HCT116 (cell line): ENCODE data around the gene HMGB3. TPM values are rescaled to one million over a fixed set of nuclear protein-coding genes. Genes with fewer than 3 reads are reported as not detected.

ENCODE experiments used
- ATAC-seq: fragments of 200-7000 bp; cut with Tn5 transposase; 2 replicates; pipeline ENCODE4 v1.9.1; 2020; ENCODE audit warnings: mild to moderate bottlenecking, moderate library complexity
- BruUV-seq: library from RNA; stranded (reverse); fragments of 400-500 nt; replicated peaks from 2 replicates; lab custom pipeline; 2021; lab: Mats Ljungman, UMichigan
- CTCF ChIA-PET: fragments of 300-600 bp; sonication (Branson Sonifier 250); formaldehyde crosslinking; loops from one replicate; lab custom pipeline; 2021; ENCODE audit warnings: antibody characterized with exemption; lab: Charles Lee
- POLR2A ChIA-PET: fragments of 300-600, 350-600 bp; sonication (Branson Sonifier 250); formaldehyde crosslinking; loops from one replicate; lab custom pipeline; 2021; ENCODE audit warnings: antibody characterized with exemption; lab: Charles Lee
- RAD21 ChIA-PET, 2 experiments: fragments of 300-600 bp; sonication (Branson Sonifier 250); formaldehyde crosslinking; loops; one replicate each; lab custom pipeline; 2023; ENCODE audit warnings: low total read pairs in 2 of 2; ENCODE audit not compliant: uncharacterized antibody in 2 of 2, unreplicated experiment in 2 of 2, low non-redundant PET in 1 of 2; lab: Charles Lee
- DNase-seq: peaks from one replicate; pipeline ENCODE4 v3.0.0-alpha.2; 2010; ENCODE audit warnings: low read depth, low spot score
- H2AFZ ChIP-seq: fragments of 200-600 bp; shearing (Covaris generic), sonication (generic); 2 replicates; pipeline ENCODE4 v1.6.1; 2017; ENCODE audit warnings: low read depth, mixed run types, mixed read lengths, antibody characterized with exemption, low read length; ENCODE audit not compliant: poor library complexity, severe bottlenecking
- H3K27ac ChIP-seq: 2 replicates; pipeline ENCODE4 v1.5.1; 2012; ENCODE audit warnings: low read depth, low read length
- H3K27me3 ChIP-seq: fragments of 200-600 bp; sonication (generic); 2 replicates; pipeline ENCODE4 v1.6.1; 2016; ENCODE audit warnings: mixed run types, low read length, mixed read lengths; ENCODE audit not compliant: insufficient read depth
- H3K36me3 ChIP-seq, 2 experiments: fragments of 200-500 bp in 1 of 2; fragments of 200-600 bp in 1 of 2; sonication (Bioruptor generic) in 1 of 2; sonication (generic) in 1 of 2; 2 replicates each; pipeline versions ENCODE4 v1.5.1 to v1.6.1; 2014 to 2016; ENCODE audit warnings: low read length in 2 of 2, inconsistent platforms in 1 of 2, mixed read lengths in 1 of 2, mixed run types in 1 of 2; ENCODE audit not compliant: insufficient read depth in 2 of 2, control insufficient read depth in 1 of 2
- H3K4me1 ChIP-seq, 2 experiments: fragments of 200-600 bp in 1 of 2; sonication (generic) in 1 of 2; 2 replicates each; pipeline versions ENCODE4 v1.5.1 to v1.6.1; 2012 to 2017; ENCODE audit warnings: low read length in 2 of 2, inconsistent platforms in 1 of 2, mild to moderate bottlenecking in 1 of 2, mixed read lengths in 1 of 2, mixed run types in 1 of 2, moderate library complexity in 1 of 2; ENCODE audit not compliant: insufficient read depth in 2 of 2, control insufficient read depth in 1 of 2
- H3K4me2 ChIP-seq: fragments of 200-600 bp; sonication (generic); 2 replicates; pipeline ENCODE4 v1.6.1; 2017; ENCODE audit warnings: mixed run types, low read length, mixed read lengths
- H3K4me3 ChIP-seq, 2 experiments: fragments of 200-600 bp in 1 of 2; sonication (generic) in 1 of 2; replicated peaks in 1 of 2; 2 replicates each; pipeline ENCODE4 v1.5.1; 2011 to 2016; ENCODE audit warnings: low read length in 2 of 2, control low read depth in 1 of 2, low read depth in 1 of 2, mild to moderate bottlenecking in 1 of 2, mixed read lengths in 1 of 2, mixed run types in 1 of 2
- H3K79me2 ChIP-seq: fragments of 200-600 bp; sonication (generic); 2 replicates; pipeline ENCODE4 v1.6.1; 2017; ENCODE audit warnings: mild to moderate bottlenecking, mixed run types, low read length, moderate library complexity, mixed read lengths; ENCODE audit not compliant: insufficient read depth
- H3K9ac ChIP-seq: fragments of 200-600 bp; sonication (generic); 2 replicates; pipeline ENCODE4 v1.6.1; 2016; ENCODE audit warnings: low read length, mixed read lengths
- H3K9me2 ChIP-seq: fragments of 200-600 bp; sonication (generic), shearing (Covaris generic); 2 replicates; pipeline ENCODE4 v1.6.1; 2017; ENCODE audit warnings: mixed run types, mild to moderate bottlenecking, moderate library complexity; ENCODE audit not compliant: insufficient read depth
- H3K9me3 ChIP-seq, 2 experiments: fragments of 200-500 bp in 1 of 2; fragments of 200-600 bp in 1 of 2; sonication (Bioruptor generic) in 1 of 2; sonication (generic) in 1 of 2; 2 replicates each; pipeline ENCODE4 v1.6.1; 2014 to 2017; ENCODE audit warnings: low read length in 2 of 2, mixed read lengths in 2 of 2, inconsistent platforms in 1 of 2, low read depth in 1 of 2, mild to moderate bottlenecking in 1 of 2, mixed run types in 1 of 2, moderate library complexity in 1 of 2; ENCODE audit not compliant: control insufficient read depth in 1 of 2, insufficient read depth in 1 of 2
- H4K20me1 ChIP-seq: fragments of 200-600 bp; sonication (generic), shearing (Covaris generic); 2 replicates; pipeline ENCODE4 v1.6.1; 2017; ENCODE audit warnings: mixed run types, mild to moderate bottlenecking, moderate library complexity; ENCODE audit not compliant: insufficient read depth
- CBX3 ChIP-seq: IDR thresholded peaks from 2 replicates; pipeline ENCODE4 v1.6.1; 2012; ENCODE audit warnings: low read depth
- CEBPB ChIP-seq: IDR thresholded peaks from 2 replicates; pipeline ENCODE4 v1.6.1; 2012; ENCODE audit warnings: low read depth
- EGR1 ChIP-seq: IDR thresholded peaks from 2 replicates; pipeline ENCODE4 v1.6.1; 2012; ENCODE audit warnings: low read depth
- EZH2 ChIP-seq: fragments of 200-600 bp; sonication (generic); IDR thresholded peaks from 2 replicates; pipeline ENCODE4 v1.6.1; 2017; ENCODE audit warnings: antibody characterized with exemption, mixed run types
- EZH2phosphoT487 ChIP-seq: fragments of 200-600 bp; IDR thresholded peaks from 2 replicates; pipeline ENCODE4 v1.6.1; 2018; ENCODE audit warnings: antibody characterized with exemption, borderline replicate concordance
- JUND ChIP-seq: IDR thresholded peaks from 2 replicates; pipeline ENCODE4 v1.6.1; 2012
- MAX ChIP-seq: IDR thresholded peaks from 2 replicates; pipeline ENCODE4 v1.6.1; 2012
- POLR2A ChIP-seq: IDR thresholded peaks from 2 replicates; pipeline ENCODE4 v1.7.0; 2011; ENCODE audit warnings: borderline replicate concordance; ENCODE audit not compliant: insufficient read depth, insufficient read length; ENCODE audit errors: extremely low read depth
- POLR2AphosphoS5 ChIP-seq: IDR thresholded peaks from 2 replicates; pipeline ENCODE4 v1.6.1; 2011; ENCODE audit warnings: mild to moderate bottlenecking, low read depth, low read length, moderate library complexity
- RAD21 ChIP-seq: IDR thresholded peaks from 2 replicates; pipeline ENCODE4 v1.6.1; 2012; ENCODE audit warnings: low read depth, mild to moderate bottlenecking
- REST ChIP-seq: IDR thresholded peaks from 2 replicates; pipeline ENCODE4 v1.6.1; 2012; ENCODE audit warnings: low read depth
- SP1 ChIP-seq: IDR thresholded peaks from 2 replicates; pipeline ENCODE4 v1.6.1; 2012; ENCODE audit warnings: low read depth
- SRF ChIP-seq: IDR thresholded peaks from 2 replicates; pipeline ENCODE4 v1.6.1; 2012; ENCODE audit warnings: low read depth
- YY1 ChIP-seq: IDR thresholded peaks from 2 replicates; pipeline ENCODE4 v1.6.1; 2011; ENCODE audit warnings: low read length, low read depth, moderate library complexity, mild to moderate bottlenecking; ENCODE audit not compliant: insufficient replicate concordance; ENCODE audit errors: extremely low read depth
- ZFX ChIP-seq: fragments of 450-650 bp; IDR thresholded peaks from 2 replicates; pipeline ENCODE4 v1.6.1; 2017
- ZNF274 ChIP-seq: fragments of 200-500 bp; sonication (Bioruptor generic); IDR thresholded peaks from 2 replicates; pipeline ENCODE4 v1.6.1; 2014; ENCODE audit warnings: mild to moderate bottlenecking, low read depth, low read length, inconsistent platforms
- intact Hi-C: fragments of 100-400 bp; cut with micrococcal nuclease; formaldehyde crosslinking; loops from 2 replicates; pipeline ENCODE4 v1.10.0; 2022
- total RNA-seq: library from RNA; stranded (reverse); gene quantifications from one replicate; pipeline ENCODE4 v1.2.1, GENCODE V29; 2021; ENCODE audit not compliant: unreplicated experiment

HMGB3 gene
- total RNA-seq, 1 experiment from 2014 or later = 116 TPM

GRCh38 chrX:151019856-151020255 lies 36.7 kb downstream of the HMGB3 start:
- BruUV-seq = no TSS peak
- H3K9ac ChIP-seq = no peak overlapping the region
- H4K20me1 ChIP-seq = no peaks in the 10 kb centered on the region
- H3K4me1 ChIP-seq = no peaks in the 10 kb centered on the region
- H3K27ac ChIP-seq = no peak overlapping the region
- H3K36me3 ChIP-seq = no peaks in the 10 kb centered on the region
- H2AFZ ChIP-seq = no peak overlapping the region
- no peak overlapping the region for H3K4me3 ChIP-seq
- H3K4me2 ChIP-seq = no peak overlapping the region
- H3K79me2 ChIP-seq = no peaks in the 10 kb centered on the region
- H3K9me2 ChIP-seq = no peaks in the 10 kb centered on the region
- no peaks in the 10 kb centered on the region for H3K9me3 ChIP-seq
- ATAC-seq (no peak), DNase-seq (no peak)
- ChIA-PET POLR2A (no interaction called here), RAD21 (no interaction called here), CTCF (no interaction called here)
- TF ChIP-seq CBX3 (no peak), JUND (no peak)
- H3K27me3 ChIP-seq = no peaks in the 10 kb centered on the region
- intact Hi-C loops = no loop called here

- ChIA-PET POLR2A (no interaction called here), CTCF (no interaction called here)
- H3K4me1 ChIP-seq = no peaks in the 10 kb centered on the region
- no peaks in the 10 kb centered on the region for H3K9me3 ChIP-seq
- DNase-seq (no peak), ATAC-seq (no peak)
- no peak overlapping the region for H3K4me3 ChIP-seq
- H3K27me3 ChIP-seq = no peaks in the 10 kb centered on the region
- no peak overlapping the region for H3K27ac ChIP-seq
- H3K9ac ChIP-seq = no peak overlapping the region
- H3K4me2 ChIP-seq = no peak overlapping the region
- intact Hi-C loops = no loop called here
- no TSS peak for BruUV-seq
- no peak overlapping the region for H2AFZ ChIP-seq
- no peaks in the 10 kb centered on the region for H4K20me1 ChIP-seq
- no peaks in the 10 kb centered on the region for H3K36me3 ChIP-seq
- TF ChIP-seq MAX = no peak
- no peak for TF ChIP-seq POLR2A
- TF ChIP-seq ZFX = no peak
- TF ChIP-seq CEBPB = no peak
- TF ChIP-seq EZH2 = no peak
- TF ChIP-seq SP1 = no peak
- no peak for TF ChIP-seq EZH2phosphoT487
- no peak for TF ChIP-seq YY1
- no peak for TF ChIP-seq ZNF274
- no peak for TF ChIP-seq RAD21
- TF ChIP-seq REST = no peak
- TF ChIP-seq POLR2AphosphoS5 = no peak
- TF ChIP-seq SRF = no peak
- TF ChIP-seq EGR1 = no peak
- TF ChIP-seq, all 23 proteins: peak for 0
- Histone ChIP-seq H3K79me2 (no peaks in the 10 kb centered on the region), H3K9me2 (no peaks in the 10 kb centered on the region)
- RAD21 ChIA-PET = no interaction called here
Measured at GRCh38 chrX:151030845-151031244, 47.7 kb downstream of the HMGB3 start.
